ENCODE data around the gene C9orf72. TPM values are rescaled to one million over a fixed set of nuclear protein-coding genes. Genes with fewer than 3 reads are reported as not detected.
"Not testable (repeated sequence)": the region's sequence is repeated elsewhere in the genome, so short reads cannot be mapped to it uniquely, and the experiment has no call there.

Gene C9orf72
- total and polyA plus RNA-seq, 8 donors: 3.6 to 9.5 (median 7.3) TPM

DNA sequence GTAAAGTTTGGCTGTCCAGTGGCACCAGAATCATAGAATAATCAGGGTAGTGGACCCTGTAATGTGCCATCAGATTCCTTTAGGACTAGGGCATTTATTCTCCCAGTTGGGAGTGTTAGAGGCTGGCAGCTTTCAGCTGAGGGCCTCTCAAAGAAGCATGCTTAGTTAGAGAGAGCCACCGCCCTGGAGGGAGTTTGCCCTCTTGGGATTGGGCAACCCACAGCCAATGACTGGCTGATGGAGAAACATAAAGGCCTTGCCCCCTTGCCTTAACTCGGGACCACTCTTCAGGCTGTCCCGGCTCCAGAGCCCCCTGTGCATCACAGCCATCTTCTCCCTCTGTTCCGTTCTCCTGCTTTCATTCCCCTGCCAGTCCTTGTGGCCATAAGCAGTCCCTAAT lies 69.7 kb downstream of the C9orf72 start:
- H3K36me3 ChIP-seq: no peaks in the 10 kb centered on the region
- no peaks in the 10 kb centered on the region for H3K9me3 ChIP-seq
- no peaks in the 10 kb centered on the region for H3K4me1 ChIP-seq
- H3K27ac ChIP-seq: no peak overlapping the region
- no peak overlapping the region for H3K4me3 ChIP-seq
- no peaks in the 10 kb centered on the region for H3K27me3 ChIP-seq
- FAIRE-seq: no peak
- intact Hi-C loops (cut with DNase I): no loop called here
- WGBS, 2 donors: 92% methylated on average over 4 of the region's 4 CpGs
- ATAC-seq: no peak
- DNase-seq: no peak
- TF ChIP-seq, protein P1, sequence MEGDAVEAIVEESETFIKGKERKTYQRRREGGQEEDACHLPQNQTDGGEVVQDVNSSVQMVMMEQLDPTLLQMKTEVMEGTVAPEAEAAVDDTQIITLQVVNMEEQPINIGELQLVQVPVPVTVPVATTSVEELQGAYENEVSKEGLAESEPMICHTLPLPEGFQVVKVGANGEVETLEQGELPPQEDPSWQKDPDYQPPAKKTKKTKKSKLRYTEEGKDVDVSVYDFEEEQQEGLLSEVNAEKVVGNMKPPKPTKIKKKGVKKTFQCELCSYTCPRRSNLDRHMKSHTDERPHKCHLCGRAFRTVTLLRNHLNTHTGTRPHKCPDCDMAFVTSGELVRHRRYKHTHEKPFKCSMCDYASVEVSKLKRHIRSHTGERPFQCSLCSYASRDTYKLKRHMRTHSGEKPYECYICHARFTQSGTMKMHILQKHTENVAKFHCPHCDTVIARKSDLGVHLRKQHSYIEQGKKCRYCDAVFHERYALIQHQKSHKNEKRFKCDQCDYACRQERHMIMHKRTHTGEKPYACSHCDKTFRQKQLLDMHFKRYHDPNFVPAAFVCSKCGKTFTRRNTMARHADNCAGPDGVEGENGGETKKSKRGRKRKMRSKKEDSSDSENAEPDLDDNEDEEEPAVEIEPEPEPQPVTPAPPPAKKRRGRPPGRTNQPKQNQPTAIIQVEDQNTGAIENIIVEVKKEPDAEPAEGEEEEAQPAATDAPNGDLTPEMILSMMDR (IDR thresholded peaks at IDR 0.05): no peak

- H3K4me3 ChIP-seq; H3K27ac ChIP-seq; FAIRE-seq; H3K4me1 ChIP-seq; H3K36me3 ChIP-seq; H3K9me3 ChIP-seq; DNase-seq; H3K27me3 ChIP-seq; intact Hi-C loops (cut with DNase I); ATAC-seq: not testable (repeated sequence)
- WGBS, 2 donors: 95 to 96% methylated on average over 3 of the region's 3 CpGs
These were observed 72.4 kb downstream of the C9orf72 start for GRCh38 chr9:27500902-27501301.

DNA sequence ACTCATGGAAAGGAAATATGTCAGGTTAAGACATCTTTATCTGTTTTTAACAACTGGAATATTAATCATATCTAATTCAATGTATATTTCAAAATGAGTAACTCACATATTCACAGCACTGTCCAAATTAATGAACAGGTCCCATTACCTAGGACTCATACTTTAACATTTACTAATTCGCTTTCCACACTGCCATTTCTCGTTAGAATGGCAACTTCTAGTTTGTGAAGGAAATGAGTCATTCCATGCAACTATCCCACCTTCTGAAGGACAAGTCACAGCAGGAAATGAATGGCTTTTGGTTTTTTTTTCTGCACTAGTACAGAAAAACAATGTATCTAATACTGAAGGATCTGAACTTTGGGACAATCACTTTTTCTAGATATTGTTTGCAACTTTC lies 73.8 kb downstream of the C9orf72 start:
- H3K4me3 ChIP-seq: no peak overlapping the region
- no peaks in the 10 kb centered on the region for H3K4me1 ChIP-seq
- peak in 1 of 4 donors; percentile 52 for ATAC-seq
- no peaks in the 10 kb centered on the region for H3K36me3 ChIP-seq
- no peaks in the 10 kb centered on the region for H3K9me3 ChIP-seq
- TF ChIP-seq, protein P1 (IDR thresholded peaks at IDR 0.05): no peak
- no peak overlapping the region for H3K27ac ChIP-seq
- intact Hi-C loops (cut with DNase I): no loop called here
- WGBS, 2 donors: 54 to 83% methylated on average over 2 of the region's 2 CpGs
- peak; percentile 13 for FAIRE-seq
- no peaks in the 10 kb centered on the region for H3K27me3 ChIP-seq
- DNase-seq: no peak

DNA sequence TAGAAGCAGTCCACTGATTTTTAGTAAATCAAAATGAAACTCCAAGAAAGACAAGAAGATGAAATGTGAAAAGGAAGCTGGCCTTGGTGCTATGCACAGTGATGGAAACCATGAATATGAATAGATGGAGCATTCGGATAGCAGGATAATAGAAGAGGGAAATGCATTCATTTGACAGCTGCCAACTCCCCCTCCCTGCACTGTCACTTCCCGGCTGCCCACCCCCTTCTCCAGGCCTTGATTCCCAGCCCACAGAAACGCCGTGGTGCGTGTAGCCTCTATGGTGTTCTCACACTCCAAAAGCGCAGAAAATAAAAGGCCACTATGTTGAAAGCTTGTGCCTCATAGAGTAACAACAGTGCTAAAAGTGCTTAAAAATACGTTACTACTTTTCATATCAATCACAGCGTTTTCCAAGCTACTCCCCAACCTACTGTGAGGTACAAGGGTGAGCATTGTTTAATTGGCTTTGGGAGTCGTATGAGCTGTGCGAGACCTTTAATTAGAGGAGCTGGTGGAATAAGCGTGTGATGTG lies 75.3 kb downstream of the C9orf72 start:
- Histone ChIP-seq H3K27ac (no peak overlapping the region), H3K4me1 (no peaks in the 10 kb centered on the region), H3K27me3 (no peaks in the 10 kb centered on the region), H3K36me3 (no peaks in the 10 kb centered on the region), H3K9me3 (no peaks in the 10 kb centered on the region), H3K4me3 (no peak overlapping the region)
- 89% methylated on average over 11 of the region's 11 CpGs for WGBS, 2 donors
- no peak for ATAC-seq
- no peak for DNase-seq
- intact Hi-C loops (cut with DNase I): no loop called here
- no peak for FAIRE-seq
- TF ChIP-seq, protein P1 (IDR thresholded peaks at IDR 0.05): no peak

Other genes starting within 250 kb of the C9orf72 start
- gene IFNK, start 49.2 kb downstream of the C9orf72 start, total RNA-seq: not detected
- not detected for gene IFNK, start 49.2 kb downstream of the C9orf72 start, polyA plus RNA-seq
- gene MOB3B, start 43.7 kb downstream of the C9orf72 start, total RNA-seq: 10 to 100 TPM in 1 of 6 donors, 1 to 10 TPM in 5; 3.2 to 10.5 (median 5.1) TPM
- 1 to 10 TPM; 1.4 to 1.7 TPM for gene MOB3B, start 43.7 kb downstream of the C9orf72 start, polyA plus RNA-seq

Measured in pancreas (tissue), 10 donors.